K562 (cell line): ENCODE data around the gene CCDC9B. TPM values are rescaled to one million over a fixed set of nuclear protein-coding genes. Genes with fewer than 3 reads are reported as not detected.

Experiments used
- ARID2 ChIP-seq: fragments of 450-650 bp; IDR thresholded peaks from 2 replicates; pipeline ENCODE4 v1.6.1; 2017; ENCODE audit warnings: antibody characterized with exemption, mild to moderate bottlenecking
- KLF16 ChIP-seq: IDR thresholded peaks from 2 replicates; pipeline ENCODE4 v1.6.1; 2016; ENCODE audit warnings: antibody characterized with exemption
- NFIC ChIP-seq: fragments of 450-650 bp; IDR thresholded peaks from 2 replicates; pipeline ENCODE4 v1.6.1; 2017; ENCODE audit warnings: mild to moderate bottlenecking, inconsistent platforms
- SIN3B ChIP-seq: fragments of 450-650 bp; IDR thresholded peaks from 2 replicates; pipeline ENCODE4 v1.6.1; 2017; ENCODE audit warnings: low read depth, mild to moderate bottlenecking, moderate library complexity
- ZNF197 ChIP-seq: fragments of 200-800 bp; sonication (Bioruptor generic); IDR thresholded peaks from 2 replicates; pipeline ENCODE4 v1.6.1; 2016; ENCODE audit warnings: low read depth, missing genetic modification characterization, missing compliant biosample characterization
- ZNF263 ChIP-seq: sonication (generic); formaldehyde crosslinking; IDR thresholded peaks from 2 replicates; pipeline ENCODE4 v1.8.0; 2022; ENCODE audit warnings: mild to moderate bottlenecking, missing genetic modification reagents, borderline replicate concordance
- polyA plus RNA-seq, 8 experiments: library from polyadenylated mRNA; depleted of rRNA in 4 of 8; stranded (reverse) in 5 of 8; unstranded in 3 of 8; fragments of >200 nt; fragmentation: Nextera tagmentation in 2 of 8; fragmentation: Illumina TruSeq in 1 of 8; extraction: Ambion mirVana in 2 of 8; extraction: Trizol in 1 of 8; gene quantifications; 2 replicates each; pipeline versions ENCODE4 v1.2.1 to v1.2.3, GENCODE V29; 2011 to 2014; ENCODE audit warnings: inconsistent platforms in 1 of 8, missing spikeins in 1 of 8
- total RNA-seq, 7 experiments: library from RNA; depleted of rRNA in 6 of 7; stranded (reverse); fragments of >200 nt in 6 of 7; fragmentation: Illumina TruSeq in 2 of 7; extraction: Trizol in 2 of 7; gene quantifications; 2 replicates each; pipeline versions ENCODE4 v1.2.1 to v1.2.3, GENCODE V29; 2011 to 2021; ENCODE audit warnings: low replicate concordance in 1 of 7
- TF ChIP-seq, protein P1 (sequence below): fragments of 200-600 bp; sonication (generic); IDR thresholded peaks from one replicate; pipeline ENCODE4 v1.6.1; 2012; ENCODE audit warnings: mild to moderate bottlenecking, low read depth, low read length, inconsistent platforms
- TF ChIP-seq, protein P2 (sequence below): fragments of 250-450 bp; sonication (Bioruptor Pico); IDR thresholded peaks from 2 replicates; pipeline ENCODE4 v1.4.0; 2020
- TF ChIP-seq, protein P3 (sequence below): fragments of 450-650 bp; formaldehyde crosslinking; IDR thresholded peaks from 2 replicates; pipeline ENCODE4 v1.4.0; 2020; ENCODE audit warnings: mild to moderate bottlenecking, moderate library complexity

The CCDC9B gene
- total and polyA plus RNA-seq, 9 of the 15 experiments (the other 6 are each of a cell fraction or from before 2014, with no cell fraction given), result 0.01 to 0.47 (median 0.15) TPM; not detected in 1

DNA sequence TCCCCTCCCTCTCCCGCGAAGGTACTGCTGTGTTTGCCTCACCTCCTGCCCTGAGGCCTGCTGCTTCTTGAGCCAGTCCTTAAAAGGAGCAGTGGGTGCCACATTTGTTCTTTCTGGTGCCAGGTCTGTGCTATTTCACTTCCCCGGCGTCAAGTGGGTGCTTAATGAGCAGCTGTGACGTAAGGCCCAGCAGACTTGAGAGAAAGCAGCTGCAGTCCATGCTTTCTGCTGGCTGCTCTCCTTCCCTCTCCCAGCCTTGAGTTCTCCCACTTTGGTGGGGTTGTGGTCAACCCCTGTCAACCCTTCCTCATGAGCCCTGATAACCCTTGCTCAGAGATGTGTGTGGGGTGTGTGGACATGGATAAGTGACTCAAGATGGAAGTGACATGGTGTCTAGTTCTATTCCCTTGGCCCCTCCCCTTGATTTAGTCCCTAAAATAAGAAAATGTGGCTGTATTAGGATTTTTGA is 10.3 kb downstream of the CCDC9B start (continued):
- TF ChIP-seq, protein P1, sequence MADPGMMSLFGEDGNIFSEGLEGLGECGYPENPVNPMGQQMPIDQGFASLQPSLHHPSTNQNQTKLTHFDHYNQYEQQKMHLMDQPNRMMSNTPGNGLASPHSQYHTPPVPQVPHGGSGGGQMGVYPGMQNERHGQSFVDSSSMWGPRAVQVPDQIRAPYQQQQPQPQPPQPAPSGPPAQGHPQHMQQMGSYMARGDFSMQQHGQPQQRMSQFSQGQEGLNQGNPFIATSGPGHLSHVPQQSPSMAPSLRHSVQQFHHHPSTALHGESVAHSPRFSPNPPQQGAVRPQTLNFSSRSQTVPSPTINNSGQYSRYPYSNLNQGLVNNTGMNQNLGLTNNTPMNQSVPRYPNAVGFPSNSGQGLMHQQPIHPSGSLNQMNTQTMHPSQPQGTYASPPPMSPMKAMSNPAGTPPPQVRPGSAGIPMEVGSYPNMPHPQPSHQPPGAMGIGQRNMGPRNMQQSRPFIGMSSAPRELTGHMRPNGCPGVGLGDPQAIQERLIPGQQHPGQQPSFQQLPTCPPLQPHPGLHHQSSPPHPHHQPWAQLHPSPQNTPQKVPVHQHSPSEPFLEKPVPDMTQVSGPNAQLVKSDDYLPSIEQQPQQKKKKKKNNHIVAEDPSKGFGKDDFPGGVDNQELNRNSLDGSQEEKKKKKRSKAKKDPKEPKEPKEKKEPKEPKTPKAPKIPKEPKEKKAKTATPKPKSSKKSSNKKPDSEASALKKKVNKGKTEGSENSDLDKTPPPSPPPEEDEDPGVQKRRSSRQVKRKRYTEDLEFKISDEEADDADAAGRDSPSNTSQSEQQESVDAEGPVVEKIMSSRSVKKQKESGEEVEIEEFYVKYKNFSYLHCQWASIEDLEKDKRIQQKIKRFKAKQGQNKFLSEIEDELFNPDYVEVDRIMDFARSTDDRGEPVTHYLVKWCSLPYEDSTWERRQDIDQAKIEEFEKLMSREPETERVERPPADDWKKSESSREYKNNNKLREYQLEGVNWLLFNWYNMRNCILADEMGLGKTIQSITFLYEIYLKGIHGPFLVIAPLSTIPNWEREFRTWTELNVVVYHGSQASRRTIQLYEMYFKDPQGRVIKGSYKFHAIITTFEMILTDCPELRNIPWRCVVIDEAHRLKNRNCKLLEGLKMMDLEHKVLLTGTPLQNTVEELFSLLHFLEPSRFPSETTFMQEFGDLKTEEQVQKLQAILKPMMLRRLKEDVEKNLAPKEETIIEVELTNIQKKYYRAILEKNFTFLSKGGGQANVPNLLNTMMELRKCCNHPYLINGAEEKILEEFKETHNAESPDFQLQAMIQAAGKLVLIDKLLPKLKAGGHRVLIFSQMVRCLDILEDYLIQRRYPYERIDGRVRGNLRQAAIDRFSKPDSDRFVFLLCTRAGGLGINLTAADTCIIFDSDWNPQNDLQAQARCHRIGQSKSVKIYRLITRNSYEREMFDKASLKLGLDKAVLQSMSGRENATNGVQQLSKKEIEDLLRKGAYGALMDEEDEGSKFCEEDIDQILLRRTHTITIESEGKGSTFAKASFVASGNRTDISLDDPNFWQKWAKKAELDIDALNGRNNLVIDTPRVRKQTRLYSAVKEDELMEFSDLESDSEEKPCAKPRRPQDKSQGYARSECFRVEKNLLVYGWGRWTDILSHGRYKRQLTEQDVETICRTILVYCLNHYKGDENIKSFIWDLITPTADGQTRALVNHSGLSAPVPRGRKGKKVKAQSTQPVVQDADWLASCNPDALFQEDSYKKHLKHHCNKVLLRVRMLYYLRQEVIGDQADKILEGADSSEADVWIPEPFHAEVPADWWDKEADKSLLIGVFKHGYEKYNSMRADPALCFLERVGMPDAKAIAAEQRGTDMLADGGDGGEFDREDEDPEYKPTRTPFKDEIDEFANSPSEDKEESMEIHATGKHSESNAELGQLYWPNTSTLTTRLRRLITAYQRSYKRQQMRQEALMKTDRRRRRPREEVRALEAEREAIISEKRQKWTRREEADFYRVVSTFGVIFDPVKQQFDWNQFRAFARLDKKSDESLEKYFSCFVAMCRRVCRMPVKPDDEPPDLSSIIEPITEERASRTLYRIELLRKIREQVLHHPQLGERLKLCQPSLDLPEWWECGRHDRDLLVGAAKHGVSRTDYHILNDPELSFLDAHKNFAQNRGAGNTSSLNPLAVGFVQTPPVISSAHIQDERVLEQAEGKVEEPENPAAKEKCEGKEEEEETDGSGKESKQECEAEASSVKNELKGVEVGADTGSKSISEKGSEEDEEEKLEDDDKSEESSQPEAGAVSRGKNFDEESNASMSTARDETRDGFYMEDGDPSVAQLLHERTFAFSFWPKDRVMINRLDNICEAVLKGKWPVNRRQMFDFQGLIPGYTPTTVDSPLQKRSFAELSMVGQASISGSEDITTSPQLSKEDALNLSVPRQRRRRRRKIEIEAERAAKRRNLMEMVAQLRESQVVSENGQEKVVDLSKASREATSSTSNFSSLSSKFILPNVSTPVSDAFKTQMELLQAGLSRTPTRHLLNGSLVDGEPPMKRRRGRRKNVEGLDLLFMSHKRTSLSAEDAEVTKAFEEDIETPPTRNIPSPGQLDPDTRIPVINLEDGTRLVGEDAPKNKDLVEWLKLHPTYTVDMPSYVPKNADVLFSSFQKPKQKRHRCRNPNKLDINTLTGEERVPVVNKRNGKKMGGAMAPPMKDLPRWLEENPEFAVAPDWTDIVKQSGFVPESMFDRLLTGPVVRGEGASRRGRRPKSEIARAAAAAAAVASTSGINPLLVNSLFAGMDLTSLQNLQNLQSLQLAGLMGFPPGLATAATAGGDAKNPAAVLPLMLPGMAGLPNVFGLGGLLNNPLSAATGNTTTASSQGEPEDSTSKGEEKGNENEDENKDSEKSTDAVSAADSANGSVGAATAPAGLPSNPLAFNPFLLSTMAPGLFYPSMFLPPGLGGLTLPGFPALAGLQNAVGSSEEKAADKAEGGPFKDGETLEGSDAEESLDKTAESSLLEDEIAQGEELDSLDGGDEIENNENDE, result no peak
- TF ChIP-seq ZNF263 (no peak), SIN3B (no peak), KLF16 (peak; percentile 46; the same call in 1 of the 2 replicates), ZNF197 (CRISPR knock-in tag) (no peak), ARID2 (no peak), NFIC (peak; percentile 38; the same call in 1 of the 2 replicates)
- TF ChIP-seq, protein P2, sequence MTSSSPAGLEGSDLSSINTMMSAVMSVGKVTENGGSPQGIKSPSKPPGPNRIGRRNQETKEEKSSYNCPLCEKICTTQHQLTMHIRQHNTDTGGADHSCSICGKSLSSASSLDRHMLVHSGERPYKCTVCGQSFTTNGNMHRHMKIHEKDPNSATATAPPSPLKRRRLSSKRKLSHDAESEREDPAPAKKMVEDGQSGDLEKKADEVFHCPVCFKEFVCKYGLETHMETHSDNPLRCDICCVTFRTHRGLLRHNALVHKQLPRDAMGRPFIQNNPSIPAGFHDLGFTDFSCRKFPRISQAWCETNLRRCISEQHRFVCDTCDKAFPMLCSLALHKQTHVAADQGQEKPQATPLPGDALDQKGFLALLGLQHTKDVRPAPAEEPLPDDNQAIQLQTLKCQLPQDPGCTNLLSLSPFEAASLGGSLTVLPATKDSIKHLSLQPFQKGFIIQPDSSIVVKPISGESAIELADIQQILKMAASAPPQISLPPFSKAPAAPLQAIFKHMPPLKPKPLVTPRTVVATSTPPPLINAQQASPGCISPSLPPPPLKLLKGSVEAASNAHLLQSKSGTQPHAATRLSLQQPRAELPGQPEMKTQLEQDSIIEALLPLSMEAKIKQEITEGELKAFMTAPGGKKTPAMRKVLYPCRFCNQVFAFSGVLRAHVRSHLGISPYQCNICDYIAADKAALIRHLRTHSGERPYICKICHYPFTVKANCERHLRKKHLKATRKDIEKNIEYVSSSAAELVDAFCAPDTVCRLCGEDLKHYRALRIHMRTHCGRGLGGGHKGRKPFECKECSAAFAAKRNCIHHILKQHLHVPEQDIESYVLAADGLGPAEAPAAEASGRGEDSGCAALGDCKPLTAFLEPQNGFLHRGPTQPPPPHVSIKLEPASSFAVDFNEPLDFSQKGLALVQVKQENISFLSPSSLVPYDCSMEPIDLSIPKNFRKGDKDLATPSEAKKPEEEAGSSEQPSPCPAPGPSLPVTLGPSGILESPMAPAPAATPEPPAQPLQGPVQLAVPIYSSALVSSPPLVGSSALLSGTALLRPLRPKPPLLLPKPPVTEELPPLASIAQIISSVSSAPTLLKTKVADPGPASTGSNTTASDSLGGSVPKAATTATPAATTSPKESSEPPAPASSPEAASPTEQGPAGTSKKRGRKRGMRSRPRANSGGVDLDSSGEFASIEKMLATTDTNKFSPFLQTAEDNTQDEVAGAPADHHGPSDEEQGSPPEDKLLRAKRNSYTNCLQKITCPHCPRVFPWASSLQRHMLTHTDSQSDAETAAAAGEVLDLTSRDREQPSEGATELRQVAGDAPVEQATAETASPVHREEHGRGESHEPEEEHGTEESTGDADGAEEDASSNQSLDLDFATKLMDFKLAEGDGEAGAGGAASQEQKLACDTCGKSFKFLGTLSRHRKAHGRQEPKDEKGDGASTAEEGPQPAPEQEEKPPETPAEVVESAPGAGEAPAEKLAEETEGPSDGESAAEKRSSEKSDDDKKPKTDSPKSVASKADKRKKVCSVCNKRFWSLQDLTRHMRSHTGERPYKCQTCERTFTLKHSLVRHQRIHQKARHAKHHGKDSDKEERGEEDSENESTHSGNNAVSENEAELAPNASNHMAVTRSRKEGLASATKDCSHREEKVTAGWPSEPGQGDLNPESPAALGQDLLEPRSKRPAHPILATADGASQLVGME, result no peak
- TF ChIP-seq, protein P3, sequence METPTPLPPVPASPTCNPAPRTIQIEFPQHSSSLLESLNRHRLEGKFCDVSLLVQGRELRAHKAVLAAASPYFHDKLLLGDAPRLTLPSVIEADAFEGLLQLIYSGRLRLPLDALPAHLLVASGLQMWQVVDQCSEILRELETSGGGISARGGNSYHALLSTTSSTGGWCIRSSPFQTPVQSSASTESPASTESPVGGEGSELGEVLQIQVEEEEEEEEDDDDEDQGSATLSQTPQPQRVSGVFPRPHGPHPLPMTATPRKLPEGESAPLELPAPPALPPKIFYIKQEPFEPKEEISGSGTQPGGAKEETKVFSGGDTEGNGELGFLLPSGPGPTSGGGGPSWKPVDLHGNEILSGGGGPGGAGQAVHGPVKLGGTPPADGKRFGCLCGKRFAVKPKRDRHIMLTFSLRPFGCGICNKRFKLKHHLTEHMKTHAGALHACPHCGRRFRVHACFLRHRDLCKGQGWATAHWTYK, result no peak
